ENCODE data around the gene SH3GL2.

SH3GL2 gene

GRCh38 chr9:17669206-17669605 is 90.3 kb downstream of the SH3GL2 start:
- no peak for DNase-seq

GRCh38 chr9:17682684-17683083 is 103.8 kb downstream of the SH3GL2 start:
- no peak for DNase-seq

- DNase-seq, result no peak
Observed at GRCh38 chr9:17688834-17689233, 110.0 kb downstream of the SH3GL2 start.

- DNase-seq, result no peak
Observed at GRCh38 chr9:17694336-17694735, 115.5 kb downstream of the SH3GL2 start.

GRCh38 chr9:17695482-17695881 is 116.6 kb downstream of the SH3GL2 start:
- DNase-seq, result no peak

- no peak for DNase-seq
Observed at GRCh38 chr9:17699615-17700330, 120.9 kb downstream of the SH3GL2 start.

GRCh38 chr9:17706347-17706746 is 127.5 kb downstream of the SH3GL2 start:
- DNase-seq, result no peak

GRCh38 chr9:17719053-17719452 is 140.2 kb downstream of the SH3GL2 start:
- DNase-seq, result no peak

- DNase-seq, result no peak
Observed at GRCh38 chr9:17721954-17722353, 143.1 kb downstream of the SH3GL2 start.

GRCh38 chr9:17723656-17724055 is 144.8 kb downstream of the SH3GL2 start:
- no peak for DNase-seq

GRCh38 chr9:17725399-17726010 is 146.6 kb downstream of the SH3GL2 start:
- no peak for DNase-seq

GRCh38 chr9:17726298-17726697 is 147.4 kb downstream of the SH3GL2 start:
- DNase-seq, result no peak

GRCh38 chr9:17730899-17731298 is 152.0 kb downstream of the SH3GL2 start:
- no peak for DNase-seq

- no peak for DNase-seq
Observed at GRCh38 chr9:17731308-17731707, 152.4 kb downstream of the SH3GL2 start.

GRCh38 chr9:17734674-17735073 is 155.8 kb downstream of the SH3GL2 start:
- DNase-seq, result no peak

- no peak for DNase-seq
Observed at GRCh38 chr9:17735859-17736258, 157.0 kb downstream of the SH3GL2 start.

- no peak for DNase-seq
Observed at GRCh38 chr9:17739022-17739421, 160.2 kb downstream of the SH3GL2 start.

GRCh38 chr9:17739736-17740135 is 160.9 kb downstream of the SH3GL2 start:
- DNase-seq, result no peak

GRCh38 chr9:17742067-17742466 is 163.2 kb downstream of the SH3GL2 start:
- no peak for DNase-seq

GRCh38 chr9:17744786-17745185 is 165.9 kb downstream of the SH3GL2 start:
- DNase-seq, result no peak

- no peak for DNase-seq
Observed at GRCh38 chr9:17750269-17750668, 171.4 kb downstream of the SH3GL2 start.

GRCh38 chr9:17751486-17751885 is 172.6 kb downstream of the SH3GL2 start:
- no peak for DNase-seq

GRCh38 chr9:17752021-17752420 is 173.2 kb downstream of the SH3GL2 start:
- DNase-seq, result no peak

GRCh38 chr9:17757816-17758215 is 178.9 kb downstream of the SH3GL2 start:
- DNase-seq, result no peak

GRCh38 chr9:17760250-17760649 is 181.4 kb downstream of the SH3GL2 start:
- DNase-seq, result no peak
